Measurements from ENCODE around the gene PUSL1.

DNA sequence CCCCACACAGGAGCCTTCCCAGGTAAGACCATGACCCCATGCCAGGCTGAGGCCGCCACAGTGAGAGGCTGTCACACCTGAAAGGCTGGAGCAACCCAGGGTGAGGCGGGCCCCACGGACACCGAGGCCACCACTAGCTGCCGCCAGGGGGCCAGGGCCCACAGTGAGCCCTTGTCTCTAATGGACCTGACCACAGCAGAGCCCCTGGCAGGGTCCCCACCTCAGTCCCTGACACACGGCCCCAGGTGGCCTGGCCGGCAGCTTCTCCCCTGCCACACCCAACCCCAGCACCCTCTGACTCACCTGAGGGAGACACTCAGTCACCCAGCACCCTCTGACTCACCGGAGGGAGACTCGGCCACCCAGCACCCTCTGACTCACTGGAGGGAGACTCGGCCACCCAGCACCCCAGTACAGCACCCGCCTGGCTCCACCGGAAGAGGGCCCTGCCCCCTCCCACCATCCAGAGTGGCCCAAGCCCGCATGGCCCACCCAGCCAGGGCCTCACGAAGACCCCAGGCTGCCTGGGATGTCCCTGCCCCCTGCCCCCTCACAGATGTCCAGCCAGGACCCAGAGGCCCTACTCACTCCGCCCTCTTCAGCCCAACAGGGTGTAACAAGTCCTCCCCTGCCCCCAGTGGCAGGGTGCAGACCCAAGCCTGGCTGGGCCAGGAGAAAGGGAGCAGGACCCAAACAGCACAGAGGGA lies 36.4 kb downstream of the PUSL1 start:
- no peak for TF ChIP-seq CTCF (IDR thresholded peaks at IDR 0.05; ENCODE audit: low read depth, low read length, poor library complexity, severe bottlenecking)
- TF ChIP-seq EZH2phosphoT487 (IDR thresholded peaks at IDR 0.05; ENCODE audit: borderline replicate concordance, low read length) = no peak

Measured in DOHH2 (cell line).